Esophagus squamous epithelium (tissue), 5 donors: ENCODE measurements around the gene SH3GLB2. TPM values are rescaled to one million over a fixed set of nuclear protein-coding genes. Genes with fewer than 3 reads are reported as not detected.
A peak's percentile ranks its signal among the peaks of the same experiment; 100 is the strongest.

ENCODE experiments used
- DNase-seq: peaks from one replicate; lab custom pipeline; 2025; lab: John Stamatoyannopoulos, UW
- H3K27ac ChIP-seq, 4 donors: fragments of 200-600 bp; sonication (generic); one replicate each; pipeline ENCODE4 v1.5.1; 2016 to 2019; ENCODE audit warnings: mild to moderate bottlenecking in 1 of 4
- H3K27me3 ChIP-seq, 4 donors: fragments of 200-600 bp; sonication (generic); 1 replicate in 3 of 4; 2 replicates in 1 of 4; pipeline versions ENCODE4 v1.5.1 to v1.6.0; 2017 to 2021; ENCODE audit warnings: antibody characterized with exemption in 1 of 4
- H3K36me3 ChIP-seq, 3 donors: fragments of 200-600 bp; sonication (generic); one replicate each; pipeline ENCODE4 v1.5.1; 2016 to 2019
- H3K4me1 ChIP-seq, 3 donors: fragments of 200-600 bp; sonication (generic); one replicate each; pipeline ENCODE4 v1.5.1; 2017 to 2019
- H3K4me3 ChIP-seq, 4 donors: fragments of 200-600 bp; sonication (generic); 1 replicate in 3 of 4; 2 replicates in 1 of 4; pipeline ENCODE4 v1.5.1; 2016 to 2019; ENCODE audit warnings: mild to moderate bottlenecking in 2 of 4, moderate library complexity in 1 of 4
- H3K9me3 ChIP-seq, 3 donors: fragments of 200-600 bp; sonication (generic); one replicate each; pipeline ENCODE4 v1.5.1; 2016 to 2019
- CTCF ChIP-seq, 6 experiments: fragments of 450-650 bp in 4 of 6; fragments of 200-600 bp in 2 of 6; sonication (generic) in 2 of 6; IDR thresholded peaks; one replicate each; pipeline ENCODE4 v1.5.1; 2016 to 2019; ENCODE audit warnings: antibody characterized with exemption in 6 of 6, mild to moderate bottlenecking in 4 of 6, moderate library complexity in 4 of 6
- POLR2A ChIP-seq, 4 donors: fragments of 450-650 bp; IDR thresholded peaks; one replicate each; pipeline ENCODE4 v1.6.1; 2017; ENCODE audit warnings: antibody characterized with exemption in 4 of 4, mild to moderate bottlenecking in 4 of 4, moderate library complexity in 3 of 4
- WGBS, 2 donors: methylation state at CpG; one replicate each; pipeline ENCODE4 v1.1.5; 2018; 5-methylcytosine and 5-hydroxymethylcytosine counted together
- intact Hi-C: fragments of 100-400 bp; cut with DNase I; formaldehyde crosslinking; loops from one replicate; pipeline ENCODE4 v1.15.0; 2022
- total RNA-seq, 4 donors: library from RNA; depleted of rRNA; stranded (reverse); fragments of >200 nt; gene quantifications; one replicate each; pipeline ENCODE4 v1.1.0, GENCODE V29; 2016
- donor health status: DM: yes; HTN: yes; CAD: no.

Gene SH3GLB2
- total RNA-seq, 4 donors from 2014 or later: 70.3 to 169 (median 113) TPM

GRCh38 chr9:129001504-129002325 is 26.4 kb downstream of the SH3GLB2 start:
- intact Hi-C loops: no loop called here
- peak overlapping the region in 1 of 4 donors; percentile 21 for H3K27ac ChIP-seq
- H3K4me1 ChIP-seq: peaks cover 0 to 20% (median 3%) of the 10 kb centered on the region in 3 donors
- WGBS, 2 donors: 64 to 84% methylated on average over 4 to 7 of the region's 10 CpGs
- H3K9me3 ChIP-seq: no peaks in the 10 kb centered on the region
- DNase-seq: no peak
- TF ChIP-seq POLR2A (IDR thresholded peaks at IDR 0.05) (no peak), CTCF (IDR thresholded peaks at IDR 0.05) (no peak)
- peaks cover 28 to 100% (median 73%) of the 10 kb centered on the region in 3 donors for H3K36me3 ChIP-seq
- no peaks in the 10 kb centered on the region for H3K27me3 ChIP-seq
- no peak overlapping the region for H3K4me3 ChIP-seq

GRCh38 chr9:128999581-129000206 is 28.4 kb downstream of the SH3GLB2 start:
- no peak overlapping the region for H3K4me3 ChIP-seq
- TF ChIP-seq CTCF (IDR thresholded peaks at IDR 0.05) (no peak), POLR2A (IDR thresholded peaks at IDR 0.05) (no peak)
- DNase-seq: no peak
- peaks cover 25 to 100% (median 69%) of the 10 kb centered on the region in 3 donors for H3K36me3 ChIP-seq
- H3K27ac ChIP-seq: peak overlapping the region in 1 of 4 donors; percentile 34
- WGBS, 2 donors: 75 to 95% methylated on average over 11 of the region's 13 CpGs
- intact Hi-C loops: no loop called here
- H3K27me3 ChIP-seq: no peaks in the 10 kb centered on the region
- H3K4me1 ChIP-seq: peaks cover 0 to 14% (median 3%) of the 10 kb centered on the region in 3 donors
- no peaks in the 10 kb centered on the region for H3K9me3 ChIP-seq

DNA sequence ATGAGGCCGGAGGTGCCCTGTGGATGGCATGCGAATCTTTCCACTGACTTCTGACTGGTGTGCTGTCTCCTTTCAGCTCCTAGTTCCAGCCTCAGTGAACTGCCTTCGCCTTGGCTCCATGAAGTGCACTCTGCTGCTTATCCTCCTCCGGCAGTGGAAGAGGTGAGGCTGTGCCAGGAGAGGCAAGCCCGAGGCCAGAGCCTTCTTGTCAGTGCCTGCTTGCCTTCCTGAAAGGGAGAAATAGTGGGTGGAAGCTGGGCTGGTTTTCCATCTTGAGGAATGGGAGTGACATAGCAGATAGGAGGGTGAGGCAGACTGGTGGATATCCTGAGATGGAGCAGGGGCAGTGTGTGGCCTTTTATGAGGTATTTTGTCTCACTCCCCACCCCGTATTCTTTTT is 29.7 kb downstream of the SH3GLB2 start:
- no peak for DNase-seq
- Histone ChIP-seq H3K27ac (peak overlapping the region in 2 of 4 donors; percentile 13 to 31), H3K4me3 (no peak overlapping the region), H3K4me1 (peaks cover 0 to 14% (median 3%) of the 10 kb centered on the region in 3 donors), H3K9me3 (no peaks in the 10 kb centered on the region), H3K36me3 (peaks cover 30 to 100% (median 77%) of the 10 kb centered on the region in 3 donors), H3K27me3 (no peaks in the 10 kb centered on the region)
- TF ChIP-seq CTCF (IDR thresholded peaks at IDR 0.05) (no peak), POLR2A (IDR thresholded peaks at IDR 0.05) (no peak)
- WGBS, 2 donors: 46 to 60% methylated on average over 3 to 4 of the region's 6 CpGs
- intact Hi-C loops: no loop called here

DNA sequence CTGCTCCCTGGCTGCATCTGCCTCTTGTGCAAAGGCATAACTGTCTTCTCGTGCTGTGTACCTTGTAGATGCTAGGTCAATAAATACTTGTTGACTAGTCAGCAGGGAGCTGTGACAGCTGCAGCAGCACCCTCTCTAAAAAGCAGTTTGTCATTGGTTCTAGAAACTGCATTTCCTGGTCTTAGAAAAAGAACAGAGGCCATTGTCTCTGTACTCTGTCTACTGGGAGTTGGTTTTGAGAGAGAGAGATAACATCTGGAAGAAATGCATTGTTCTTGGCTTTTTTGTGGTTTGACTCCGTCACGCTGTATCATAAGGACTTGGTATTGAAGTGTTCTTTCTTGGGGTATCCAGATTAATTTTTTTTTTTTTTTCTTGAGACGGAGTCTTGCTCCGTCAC is 32.3 kb downstream of the SH3GLB2 start:
- DNase-seq: no peak
- Histone ChIP-seq H3K4me3 (no peak overlapping the region), H3K9me3 (no peaks in the 10 kb centered on the region), H3K4me1 (peaks cover 0 to 14% (median 3%) of the 10 kb centered on the region in 3 donors), H3K36me3 (peaks cover 26 to 100% (median 73%) of the 10 kb centered on the region in 3 donors), H3K27me3 (no peaks in the 10 kb centered on the region), H3K27ac (no peak overlapping the region)
- WGBS, 2 donors: 73 to 91% methylated on average over 5 of the region's 5 CpGs
- intact Hi-C loops: no loop called here
- no peak for TF ChIP-seq POLR2A (IDR thresholded peaks at IDR 0.05)
- no peak for TF ChIP-seq CTCF (IDR thresholded peaks at IDR 0.05)

GRCh38 chr9:128992995-128993394 is 35.1 kb downstream of the SH3GLB2 start:
- H3K4me3 ChIP-seq: no peak overlapping the region
- no peaks in the 10 kb centered on the region for H3K27me3 ChIP-seq
- no peak for DNase-seq
- WGBS, 2 donors: 81 to 93% methylated on average over 1 to 3 of the region's 7 CpGs
- peaks cover 19 to 100% (median 67%) of the 10 kb centered on the region in 3 donors for H3K36me3 ChIP-seq
- TF ChIP-seq POLR2A (IDR thresholded peaks at IDR 0.05) (no peak), CTCF (IDR thresholded peaks at IDR 0.05) (peak in 2 of 6 experiments; percentile 24 to 33)
- intact Hi-C loops: no loop called here
- no peaks in the 10 kb centered on the region for H3K9me3 ChIP-seq
- peaks cover 0 to 8% (median 0%) of the 10 kb centered on the region in 3 donors for H3K4me1 ChIP-seq
- H3K27ac ChIP-seq: no peak overlapping the region
